Fibroblast of peridontal ligament (primary cell): Measurements from ENCODE around the gene MRPL40.
"Not testable (repeated sequence)": the region's sequence is repeated elsewhere in the genome, so short reads cannot be mapped to it uniquely, and the experiment has no call there.

Experiments
- DNase-seq: peaks from one replicate; pipeline ENCODE4 v3.0.0-alpha.2; 2010; ENCODE audit errors: extremely low read depth

MRPL40 gene

DNA sequence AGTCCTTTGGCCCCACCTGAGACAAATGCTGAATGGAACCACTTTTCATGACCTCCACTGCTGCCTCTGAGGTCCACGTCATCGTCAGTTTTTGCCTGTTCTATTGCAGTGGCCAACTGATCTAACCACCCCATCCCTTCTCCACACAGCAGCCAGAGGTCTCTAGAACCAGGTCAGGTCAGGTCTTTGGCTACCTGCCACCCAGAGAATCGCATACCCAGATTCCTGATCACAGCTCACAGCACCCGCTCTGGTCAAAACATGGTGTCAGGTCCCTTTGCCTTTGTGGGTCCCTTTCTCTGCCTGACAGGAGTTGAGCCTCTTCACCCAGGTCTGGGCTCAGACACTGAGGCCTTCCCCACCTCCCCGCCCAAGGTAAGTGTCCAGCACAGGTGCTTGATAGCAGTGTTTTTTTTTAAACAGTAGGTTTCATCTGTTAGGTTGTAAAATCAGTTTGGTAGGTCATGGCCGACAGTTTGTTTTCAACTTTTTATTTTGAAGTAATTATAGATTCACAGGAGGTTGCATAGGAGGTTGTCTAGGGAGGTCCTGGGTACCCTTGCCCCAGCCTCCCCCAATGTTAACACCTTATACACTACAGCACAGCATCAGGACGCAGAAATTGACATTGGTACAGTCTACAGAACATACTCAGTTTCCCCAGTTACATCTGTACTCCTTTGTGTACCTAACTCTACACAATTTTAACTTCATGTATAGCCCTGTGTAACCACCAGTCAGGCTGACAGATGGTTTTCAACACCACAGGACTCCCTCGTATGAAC is 8.3 kb downstream of the MRPL40 start:
- DNase-seq, result no peak

DNA sequence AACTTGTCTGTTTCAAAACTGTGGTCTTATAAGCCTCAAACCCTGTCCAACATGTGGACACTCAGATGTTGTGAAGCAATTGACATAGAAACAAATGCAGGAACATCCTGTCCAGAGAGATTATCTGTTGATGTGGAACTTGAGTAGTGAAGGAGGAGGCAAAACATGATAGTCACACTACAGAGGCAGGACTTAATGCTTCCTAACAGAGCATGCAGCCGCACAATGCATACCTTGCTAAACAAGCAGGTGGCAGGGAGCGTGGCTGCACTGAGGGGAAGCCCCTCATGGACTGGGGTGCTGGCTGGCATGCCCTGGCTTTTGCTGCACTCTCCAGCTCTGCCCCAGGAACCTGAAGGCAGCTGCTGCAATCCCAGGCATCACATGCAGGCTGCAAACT is 9.8 kb downstream of the MRPL40 start:
- DNase-seq, result no peak

DNA sequence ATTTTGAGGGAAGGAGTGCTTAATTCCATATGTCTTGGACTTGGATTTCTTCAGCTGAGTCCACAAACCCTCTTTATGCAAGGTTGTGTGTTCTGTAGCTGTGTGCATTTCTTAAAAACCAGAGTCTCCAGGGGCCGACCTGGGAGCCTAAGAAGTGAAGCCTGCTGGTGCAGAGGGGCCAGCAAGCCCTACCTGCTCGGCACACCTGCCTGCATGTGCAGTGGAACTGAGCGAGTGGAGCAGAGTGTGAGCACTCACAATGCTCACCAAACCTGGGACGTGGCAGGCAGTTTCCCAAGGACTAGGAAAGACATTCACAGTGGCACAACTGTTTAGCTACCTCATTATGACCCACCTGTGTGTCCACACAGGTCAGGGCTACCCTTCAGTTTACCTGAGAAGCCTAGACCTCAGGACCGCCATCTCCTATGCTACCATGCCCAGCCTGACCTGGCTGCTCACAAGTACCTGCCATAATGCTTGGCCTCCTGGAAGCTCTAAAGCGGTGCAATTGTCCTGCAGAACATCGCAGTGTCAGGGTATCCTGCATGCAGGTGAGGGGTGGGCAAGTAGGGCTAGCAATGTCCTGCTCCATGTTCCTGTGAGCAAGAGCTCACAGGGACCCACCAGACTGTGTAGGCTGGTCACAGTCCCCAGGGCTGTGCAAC is 11.3 kb downstream of the MRPL40 start:
- no peak for DNase-seq

DNA sequence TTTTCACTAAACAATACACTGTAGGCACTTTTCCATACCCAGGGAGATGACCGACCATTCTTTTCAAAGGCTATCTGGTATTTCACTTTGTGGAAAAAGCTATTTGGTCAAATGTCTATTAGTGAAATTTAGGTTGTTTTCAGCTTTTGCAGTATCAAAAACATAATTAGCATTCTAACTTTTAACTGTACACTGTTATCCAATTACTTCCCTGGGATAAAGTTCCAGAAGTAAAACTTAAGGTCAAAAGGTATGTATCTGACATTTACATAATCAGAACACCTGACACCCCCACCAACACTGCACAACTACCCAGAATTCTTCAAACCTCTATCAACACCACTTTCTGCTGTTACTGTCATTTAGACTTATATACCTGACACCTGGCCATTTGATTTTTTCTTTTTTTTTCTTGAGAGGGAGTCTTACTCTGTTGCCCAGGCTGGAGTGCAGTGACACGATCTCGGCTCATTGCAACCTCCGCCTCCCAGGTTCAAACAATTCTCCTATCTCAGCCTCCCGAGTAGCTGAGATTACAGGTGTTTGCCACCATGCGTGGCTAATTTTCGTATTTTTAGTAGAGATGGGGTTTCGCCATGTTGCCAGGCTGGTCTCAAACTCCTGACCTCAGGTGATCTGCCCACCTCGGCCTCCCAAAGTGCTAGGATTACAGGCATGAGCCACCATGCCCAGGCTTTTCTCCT is 13.1 kb downstream of the MRPL40 start:
- not testable (repeated sequence) for DNase-seq

DNA sequence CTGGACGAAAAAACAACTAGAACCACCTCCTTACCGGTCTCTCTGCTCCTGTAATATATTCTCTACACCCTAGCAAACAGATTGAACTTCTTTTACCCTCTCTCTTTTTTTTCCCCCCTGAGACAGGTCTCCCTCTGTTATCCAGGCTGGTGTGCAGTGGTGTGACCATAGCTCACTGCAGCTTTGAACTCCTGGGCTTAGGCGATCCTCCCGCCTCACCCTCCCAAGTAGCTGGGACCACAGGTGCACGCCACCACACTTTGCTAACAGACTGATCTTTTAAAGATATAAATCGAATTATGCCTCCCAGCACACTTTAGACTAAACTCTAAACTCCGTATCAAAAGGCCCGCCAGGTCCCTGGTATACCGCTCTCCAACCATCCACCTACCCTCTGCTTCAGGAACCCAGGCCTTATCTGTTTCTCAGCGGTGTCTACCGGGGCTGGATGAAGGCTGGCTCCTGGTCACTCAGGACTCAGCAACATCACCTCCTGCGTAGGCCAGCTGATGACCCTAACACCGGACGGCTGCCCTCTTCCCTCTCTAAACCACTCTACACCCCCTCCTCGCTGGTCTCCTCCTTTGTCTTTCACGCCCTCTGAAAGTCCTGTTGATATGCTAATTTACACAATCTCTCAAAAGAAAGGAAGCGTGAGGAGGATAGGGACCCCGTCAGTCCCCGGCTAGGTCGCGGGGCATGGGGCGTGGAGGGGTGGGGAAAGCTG is 14.4 kb downstream of the MRPL40 start:
- no peak for DNase-seq

DNA sequence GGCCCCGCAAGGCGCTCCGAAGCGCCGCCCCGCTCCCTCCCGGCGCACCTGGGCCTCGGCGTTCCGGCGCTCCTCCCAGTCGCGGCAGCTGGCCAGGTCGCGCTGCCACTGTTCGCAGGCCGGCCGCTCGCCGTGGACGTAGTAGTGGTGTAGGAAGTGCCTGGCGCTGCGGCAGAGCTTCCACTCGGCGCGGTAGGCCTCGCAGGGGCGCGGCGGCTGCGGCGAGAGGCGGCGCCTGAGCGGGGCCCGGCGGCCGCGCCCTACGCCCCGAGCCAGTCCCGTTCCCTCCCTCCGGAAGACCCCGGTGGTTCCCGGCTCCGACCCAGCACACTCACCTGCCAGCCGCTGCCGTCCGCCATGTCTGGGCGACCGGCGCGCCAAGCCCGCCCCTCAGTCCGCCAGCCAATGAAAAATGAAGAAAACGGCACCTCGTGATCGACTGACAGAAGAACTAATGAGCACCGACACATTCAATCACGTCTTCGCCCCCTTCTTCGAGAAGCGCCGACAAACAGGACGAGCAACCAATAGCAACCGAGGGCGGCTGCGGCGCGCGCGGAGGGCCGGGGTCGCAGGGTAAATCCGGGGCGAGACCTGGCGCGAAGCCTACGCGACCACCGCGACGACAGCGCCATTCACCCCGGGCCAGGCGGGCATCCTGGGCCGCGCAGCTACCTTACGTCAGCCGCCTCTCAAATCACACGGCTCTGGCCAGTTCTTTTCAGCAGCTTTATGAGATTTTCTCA is 15.2 kb downstream of the MRPL40 start, which contains the start of gene C22orf39:
Gene C22orf39, minus strand, starts transcription at position 382 of the 746 bp plus-strand sequence. Its CDS starts 23 bp downstream, at position 359.
- DNase-seq, result peak; percentile 92

DNA sequence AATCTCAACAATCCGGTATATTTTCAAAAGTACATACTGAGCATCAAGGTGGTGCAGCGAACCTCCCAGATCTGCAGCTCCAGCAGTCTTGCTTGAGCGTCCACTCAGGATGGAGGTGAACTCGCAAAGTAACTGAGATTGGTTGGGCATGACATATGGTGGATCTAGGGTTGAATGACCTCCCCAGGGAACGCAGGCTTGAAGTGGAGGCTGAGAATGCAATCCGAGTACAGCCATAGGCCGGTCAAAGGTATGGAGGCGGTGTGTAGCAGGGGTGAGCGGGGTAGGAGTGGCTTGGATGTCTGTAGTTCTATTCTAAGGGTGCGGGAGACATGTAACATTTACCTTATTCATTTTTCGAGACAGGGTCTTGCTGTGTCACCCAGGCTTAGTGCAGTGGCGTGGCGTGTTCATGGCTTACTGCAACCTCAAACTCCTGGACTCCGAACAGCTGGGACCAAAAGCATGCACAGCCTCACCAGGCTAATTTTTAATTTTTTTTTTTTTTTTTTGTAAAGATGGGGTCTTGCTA is 15.8 kb downstream of the MRPL40 start:
- DNase-seq, result peak; percentile 78

DNA sequence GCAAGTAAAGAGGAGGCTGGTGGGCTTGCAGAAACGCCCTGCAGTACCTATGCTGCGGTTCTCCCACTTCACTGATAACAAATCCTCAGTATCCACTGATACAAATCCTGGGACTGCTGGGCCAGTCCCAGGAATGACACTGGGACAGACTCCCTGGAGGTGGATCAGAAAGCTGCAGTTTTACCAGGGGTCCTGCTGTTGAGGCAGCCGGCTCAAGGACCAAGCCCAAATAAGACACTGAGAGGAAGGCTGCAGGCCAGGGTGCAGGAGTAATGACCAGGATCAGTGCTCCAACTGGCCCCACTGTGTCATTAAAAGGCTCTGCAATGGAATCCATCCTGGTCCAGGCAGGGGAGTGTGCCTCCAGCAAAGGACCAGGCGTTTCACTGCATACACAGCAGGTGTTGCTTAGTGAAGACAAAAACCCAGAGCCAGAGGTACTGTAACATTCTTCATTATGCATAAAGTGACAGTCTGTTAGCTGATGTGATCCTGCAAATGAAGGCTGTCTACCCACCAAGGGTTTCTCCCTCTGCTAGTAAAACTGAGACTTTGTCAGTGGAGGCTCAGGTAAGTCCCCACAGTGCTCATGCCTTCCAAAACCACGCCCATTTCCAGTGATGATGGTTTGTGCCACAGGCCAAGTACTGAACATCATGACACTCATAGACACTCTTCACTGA is 16.5 kb downstream of the MRPL40 start:
- DNase-seq, result no peak

DNA sequence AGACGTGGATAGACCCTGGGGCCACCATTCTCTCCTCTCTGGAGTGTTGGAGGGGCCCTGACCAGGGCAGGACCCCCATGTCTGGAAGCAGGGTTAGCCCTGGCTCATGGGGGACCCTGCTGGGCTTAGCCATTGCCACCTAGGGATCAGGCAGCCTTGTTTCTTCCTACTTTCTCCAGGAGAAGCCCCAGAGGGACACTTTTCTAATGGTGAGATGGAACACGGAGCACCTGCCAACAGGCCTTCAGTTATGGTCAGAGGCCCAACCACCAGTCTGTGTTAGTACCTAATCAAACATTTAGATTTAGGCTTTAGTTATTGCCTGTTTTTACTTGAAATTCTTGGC is 17.1 kb downstream of the MRPL40 start:
- DNase-seq, result no peak

DNA sequence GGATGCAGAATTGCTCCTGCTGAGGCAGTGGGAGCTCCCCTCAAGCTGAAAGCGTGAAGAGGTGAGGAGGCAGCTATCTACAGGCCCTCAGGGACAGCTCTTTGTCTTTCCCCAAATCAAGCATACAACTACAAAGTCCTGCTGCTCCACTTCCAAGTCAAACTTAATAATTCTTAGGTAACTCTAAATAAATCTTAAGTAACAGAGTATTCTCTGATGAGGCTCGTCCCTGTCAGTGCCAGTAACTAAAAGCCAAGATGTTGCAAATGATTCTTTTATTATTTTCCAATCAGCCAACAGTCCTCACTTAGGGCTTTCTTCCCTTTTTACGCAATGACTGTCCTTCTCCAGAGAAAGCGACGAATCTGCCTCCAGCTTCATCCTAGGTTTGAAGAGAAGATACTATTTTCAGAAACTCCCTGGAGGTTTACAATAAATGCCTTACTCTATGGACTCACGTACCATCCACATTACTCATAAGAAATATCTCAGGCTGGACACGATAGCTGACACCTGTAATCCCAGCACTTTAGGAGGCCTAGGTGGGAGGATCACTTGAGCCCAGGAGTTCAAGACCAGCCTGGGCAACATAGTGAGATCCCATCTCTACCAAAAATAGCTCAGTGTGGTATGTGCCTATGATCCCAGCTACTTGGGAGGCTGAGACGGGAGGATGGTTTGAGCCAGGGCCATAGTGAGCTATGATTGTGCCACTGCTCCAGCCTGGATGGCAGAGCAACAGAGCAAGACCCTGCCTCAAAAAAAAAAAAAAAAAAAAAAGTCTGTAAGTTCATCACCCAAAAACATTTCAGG is 18.2 kb downstream of the MRPL40 start:
- no peak for DNase-seq

DNA sequence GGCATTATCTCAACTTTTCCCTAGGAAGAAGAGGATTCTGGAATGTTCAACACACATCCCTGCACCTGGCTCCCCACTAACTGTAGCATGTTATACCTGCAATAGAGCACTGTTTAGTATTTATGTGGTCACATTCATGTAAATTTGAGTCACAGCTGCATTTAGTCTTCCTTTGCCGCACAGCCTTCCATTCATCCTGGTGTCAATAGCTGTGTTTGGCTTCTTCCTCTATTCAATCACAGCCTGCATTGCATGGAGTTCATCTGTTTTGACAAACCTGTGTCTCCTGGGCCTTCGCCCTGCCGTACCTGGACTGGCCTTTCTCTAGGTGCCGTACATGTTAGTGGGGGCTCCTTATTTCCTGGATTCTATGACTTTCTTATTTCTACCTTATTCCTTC is 19.2 kb downstream of the MRPL40 start:
- DNase-seq, result no peak

DNA sequence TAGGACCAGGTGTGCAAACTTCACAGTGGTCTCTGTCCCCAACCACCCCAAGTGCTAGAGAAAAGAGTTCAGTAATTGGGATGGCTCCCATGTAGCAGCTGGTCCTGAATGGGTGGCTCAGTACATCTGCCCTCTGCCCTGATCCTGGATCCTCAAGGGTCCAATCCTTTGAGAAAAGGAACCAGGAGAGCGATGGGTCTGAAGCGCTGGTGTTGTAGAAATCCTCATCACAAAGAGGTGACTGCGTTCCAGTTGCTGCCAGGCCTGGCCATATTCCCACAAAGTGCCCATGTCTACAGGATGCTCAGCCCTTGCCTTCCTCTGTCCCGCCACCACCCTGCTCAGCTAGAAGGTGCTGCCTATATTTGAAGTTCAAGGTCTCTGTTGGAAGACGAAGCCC is 21.4 kb downstream of the MRPL40 start:
- no peak for DNase-seq

DNA sequence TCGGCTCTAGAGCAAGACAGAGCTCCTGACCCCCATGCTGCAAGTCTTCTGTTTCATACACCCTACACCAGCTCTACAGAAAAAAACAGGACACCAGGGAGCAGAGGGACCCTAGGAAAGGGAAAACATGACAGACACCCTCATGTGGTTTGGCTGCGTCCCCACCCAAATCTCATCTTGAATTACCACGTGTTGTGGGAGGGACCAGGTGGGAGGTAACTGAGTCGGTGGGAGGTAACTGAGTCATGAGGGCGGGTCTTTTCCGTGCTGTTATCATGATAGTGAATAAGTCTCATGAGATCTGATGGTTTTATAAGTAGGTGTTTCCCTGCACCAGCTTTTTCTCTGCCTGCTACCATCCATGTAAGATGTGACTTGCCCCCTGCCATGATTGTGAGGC is 21.8 kb downstream of the MRPL40 start:
- no peak for DNase-seq

DNA sequence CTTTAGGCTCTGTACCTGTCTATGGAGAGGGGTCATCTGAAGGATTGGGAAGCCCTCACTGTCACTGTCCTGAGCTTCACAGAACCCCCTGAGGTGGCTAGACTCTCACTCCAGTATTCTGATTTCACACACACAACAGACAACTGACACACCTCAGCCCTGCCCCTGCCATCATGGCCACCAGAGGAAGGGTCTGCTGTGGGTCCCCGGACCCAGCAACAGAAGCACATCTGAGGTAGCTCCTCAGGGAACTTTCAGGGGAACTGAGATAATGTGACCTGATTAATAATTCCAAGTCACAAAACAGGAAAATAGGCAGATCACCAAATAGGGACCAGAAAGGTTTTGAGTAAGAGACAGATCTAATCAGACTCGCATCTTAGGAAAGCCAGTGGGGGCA is 22.7 kb downstream of the MRPL40 start:
- DNase-seq, result no peak

DNA sequence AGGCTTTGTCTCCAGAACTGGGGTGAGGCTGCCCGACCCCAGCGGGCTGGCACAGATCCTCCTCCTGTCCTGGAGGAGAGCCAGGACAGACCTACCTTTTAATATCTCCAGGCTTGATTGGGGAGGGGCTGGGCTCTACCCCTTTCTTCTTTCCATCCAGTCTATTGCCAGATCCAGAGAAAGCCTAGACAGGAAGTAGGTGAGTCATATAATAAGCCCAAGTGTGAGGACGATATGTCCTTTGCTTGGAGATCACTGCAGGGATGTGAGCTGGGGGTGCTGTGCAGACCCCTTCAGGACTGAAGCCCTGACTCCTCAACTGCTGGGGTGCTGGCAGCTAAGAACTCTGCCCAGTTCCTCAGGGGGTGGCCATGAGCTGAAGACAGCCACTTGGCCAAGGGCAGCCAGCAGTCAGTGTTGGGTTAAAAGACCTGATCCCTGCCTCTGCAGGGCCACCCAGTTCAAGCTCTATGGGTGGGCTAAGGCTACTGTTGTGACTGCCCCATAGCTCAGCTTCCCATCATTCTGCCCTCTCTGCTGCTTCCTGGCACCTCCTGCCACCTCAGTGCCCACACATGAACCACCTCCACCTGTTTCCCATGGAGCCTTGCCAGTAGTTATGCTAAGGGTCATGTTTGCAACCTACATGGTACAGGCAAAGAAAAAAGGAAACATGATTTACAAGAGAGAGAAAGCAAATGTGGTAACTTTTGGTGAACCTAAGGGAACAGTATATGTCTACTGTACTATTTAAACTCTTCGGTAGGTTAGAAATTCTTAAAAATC is 23.4 kb downstream of the MRPL40 start:
- DNase-seq, result no peak

DNA sequence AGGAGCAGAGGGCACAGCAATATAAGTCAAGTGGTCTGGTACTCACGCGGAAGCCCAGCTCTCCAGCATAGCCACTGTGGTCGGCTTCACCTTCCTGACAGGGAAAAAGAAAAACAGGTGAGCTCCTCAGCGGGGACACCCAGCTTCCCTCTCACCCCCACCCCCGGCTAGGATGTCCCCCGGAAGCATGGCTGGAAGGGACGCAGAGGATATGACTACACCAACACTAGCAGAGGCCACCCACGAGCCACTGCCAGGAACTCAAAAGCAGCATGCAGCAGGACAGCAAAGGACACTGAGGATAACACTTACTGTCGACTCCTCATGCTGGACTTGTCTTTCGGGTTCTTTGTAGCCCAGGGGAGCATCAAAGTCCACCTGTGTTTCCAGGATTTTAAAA is 24.2 kb downstream of the MRPL40 start:
- DNase-seq, result no peak

DNA sequence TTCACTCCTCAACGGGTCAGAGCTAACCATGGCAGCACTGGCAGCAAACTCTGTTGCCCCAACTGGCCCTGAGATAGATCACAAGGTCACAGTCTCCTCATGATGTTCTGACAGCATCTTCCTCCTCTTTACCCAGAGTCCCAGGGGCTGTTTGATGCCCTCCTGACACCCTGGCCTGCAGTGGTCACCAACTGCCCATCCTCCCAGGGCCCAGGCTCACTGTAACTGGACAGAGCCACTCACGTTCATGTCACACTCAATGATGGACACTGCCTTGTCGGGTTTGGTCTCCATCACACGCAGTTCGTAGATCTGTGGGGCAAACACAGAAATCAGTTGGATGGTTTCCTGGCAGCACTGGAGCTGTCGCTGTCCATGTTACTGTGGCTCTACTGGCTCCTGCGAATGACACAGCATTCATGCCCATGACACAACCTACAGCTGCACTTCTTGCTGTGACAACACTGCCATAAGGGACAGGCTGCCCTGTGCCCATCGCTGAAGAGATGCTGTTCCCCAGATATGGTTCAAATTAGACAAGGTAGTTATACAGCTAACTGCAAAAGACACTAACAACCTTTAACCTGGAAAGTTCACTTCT is 25.6 kb downstream of the MRPL40 start:
- DNase-seq, result no peak

DNA sequence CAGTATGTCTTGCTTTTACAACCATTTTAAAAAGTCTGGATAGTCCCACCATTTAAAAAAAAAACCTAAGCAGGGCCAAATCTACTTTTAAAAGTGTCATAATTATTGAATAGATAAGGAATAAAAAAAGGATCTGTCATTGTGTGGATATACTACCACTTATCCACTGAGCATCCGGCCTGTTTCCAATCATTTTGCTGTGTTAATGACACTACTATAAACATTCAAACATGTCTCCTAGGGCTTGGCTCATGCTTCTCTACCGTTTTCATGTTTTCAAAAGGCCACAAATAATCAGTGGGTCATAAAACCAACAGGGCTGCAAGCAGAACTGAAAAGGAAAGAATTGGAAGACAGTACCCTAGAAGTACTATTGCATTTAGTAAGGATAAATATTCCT is 27.7 kb downstream of the MRPL40 start:
- peak; percentile 3 for DNase-seq

DNA sequence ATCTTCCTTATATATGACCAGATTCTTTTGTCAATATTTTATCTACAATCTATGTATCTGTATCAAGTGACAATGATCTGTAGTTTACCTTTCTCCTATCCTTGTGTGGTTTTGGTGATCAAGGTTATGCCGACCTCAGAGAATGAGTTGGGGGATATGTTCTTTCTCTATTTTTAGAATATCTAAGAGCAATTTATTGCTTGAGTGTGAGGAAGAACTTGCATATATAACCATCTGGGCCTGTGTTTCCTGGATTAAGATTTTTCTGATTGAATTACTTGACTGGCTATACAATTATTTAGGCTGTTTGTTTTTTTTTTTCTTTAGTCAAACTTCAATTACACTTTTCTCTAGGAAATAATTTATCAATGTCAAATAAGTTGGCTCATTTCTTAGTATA is 29.2 kb downstream of the MRPL40 start:
- no peak for DNase-seq
